H1 (cell line): ENCODE data around the gene CHRNA9. TPM values are rescaled to one million over a fixed set of nuclear protein-coding genes. Genes with fewer than 3 reads are reported as not detected.

Experiments
- EP300 ChIP-seq, 2 experiments: IDR thresholded peaks; 1 replicate in 1 of 2; 2 replicates in 1 of 2; pipeline ENCODE4 v1.6.1; 2011 to 2012; ENCODE audit warnings: low read depth in 2 of 2, low read length in 2 of 2, mild to moderate bottlenecking in 2 of 2, borderline replicate concordance in 1 of 2, inconsistent platforms in 1 of 2, moderate library complexity in 1 of 2
- HDAC2 ChIP-seq, 2 experiments: fragments of 300-600 bp in 1 of 2; sonication (generic) in 1 of 2; IDR thresholded peaks; 2 replicates each; pipeline ENCODE4 v1.6.1; 2011 to 2012; ENCODE audit warnings: low read depth in 2 of 2, low read length in 2 of 2, mild to moderate bottlenecking in 2 of 2, moderate library complexity in 2 of 2, borderline replicate concordance in 1 of 2, inconsistent platforms in 1 of 2
- HDAC6 ChIP-seq: IDR thresholded peaks from one replicate; pipeline ENCODE4 v1.7.1; 2012; ENCODE audit warnings: low read depth, mild to moderate bottlenecking, inconsistent platforms, low read length, moderate library complexity
- POLR2AphosphoS5 ChIP-seq: IDR thresholded peaks from 2 replicates; pipeline ENCODE4 v1.6.1; 2011; ENCODE audit warnings: low read depth, low read length
- SIRT6 ChIP-seq: IDR thresholded peaks from one replicate; pipeline ENCODE4 v1.7.1; 2012; ENCODE audit warnings: low read length, inconsistent platforms
- SP4 ChIP-seq: IDR thresholded peaks from 2 replicates; pipeline ENCODE4 v1.6.1; 2012; ENCODE audit warnings: low read length, inconsistent platforms
- SUZ12 ChIP-seq: fragments of 200-600 bp; sonication (generic); IDR thresholded peaks from 2 replicates; pipeline ENCODE4 v1.6.1; 2012; ENCODE audit warnings: mild to moderate bottlenecking, inconsistent platforms, low read length, moderate library complexity, mixed read lengths
- TEAD4 ChIP-seq: IDR thresholded peaks from 2 replicates; pipeline ENCODE4 v1.6.1; 2012; ENCODE audit warnings: low read depth, low read length, inconsistent platforms, mixed read lengths
- polyA plus RNA-seq, 7 experiments: library from polyadenylated mRNA; depleted of rRNA in 3 of 7; stranded (reverse) in 5 of 7; unstranded in 2 of 7; fragments of >200 nt in 5 of 7; fragments of 200-250 nt in 2 of 7; gene quantifications; 1 replicate in 5 of 7; 2 replicates in 1 of 7; 4 replicates in 1 of 7; pipeline versions ENCODE4 v1.2.1 to v1.2.3, GENCODE V29; 2011 to 2013; ENCODE audit warnings: missing spikeins in 2 of 7, mixed read lengths in 2 of 7
- total RNA-seq: library from RNA; stranded (reverse); fragmentation: NEBNext Ultra II Directional; extraction: Animal tissue kit (Norgen Biotek cat#: 25700); gene quantifications from 2 replicates; pipeline ENCODE4 v1.2.1, GENCODE V29; 2021
- TF ChIP-seq, protein P1 (sequence below): IDR thresholded peaks from 2 replicates; pipeline ENCODE4 v1.6.1; 2011; ENCODE audit warnings: low read depth, mild to moderate bottlenecking, low read length; ENCODE audit not compliant: insufficient read depth

Gene CHRNA9
- total and polyA plus RNA-seq, 2 of the 8 experiments (the other 6 are each of a cell fraction or from before 2014, with no cell fraction given) = 1.4 to 3.3 TPM

DNA sequence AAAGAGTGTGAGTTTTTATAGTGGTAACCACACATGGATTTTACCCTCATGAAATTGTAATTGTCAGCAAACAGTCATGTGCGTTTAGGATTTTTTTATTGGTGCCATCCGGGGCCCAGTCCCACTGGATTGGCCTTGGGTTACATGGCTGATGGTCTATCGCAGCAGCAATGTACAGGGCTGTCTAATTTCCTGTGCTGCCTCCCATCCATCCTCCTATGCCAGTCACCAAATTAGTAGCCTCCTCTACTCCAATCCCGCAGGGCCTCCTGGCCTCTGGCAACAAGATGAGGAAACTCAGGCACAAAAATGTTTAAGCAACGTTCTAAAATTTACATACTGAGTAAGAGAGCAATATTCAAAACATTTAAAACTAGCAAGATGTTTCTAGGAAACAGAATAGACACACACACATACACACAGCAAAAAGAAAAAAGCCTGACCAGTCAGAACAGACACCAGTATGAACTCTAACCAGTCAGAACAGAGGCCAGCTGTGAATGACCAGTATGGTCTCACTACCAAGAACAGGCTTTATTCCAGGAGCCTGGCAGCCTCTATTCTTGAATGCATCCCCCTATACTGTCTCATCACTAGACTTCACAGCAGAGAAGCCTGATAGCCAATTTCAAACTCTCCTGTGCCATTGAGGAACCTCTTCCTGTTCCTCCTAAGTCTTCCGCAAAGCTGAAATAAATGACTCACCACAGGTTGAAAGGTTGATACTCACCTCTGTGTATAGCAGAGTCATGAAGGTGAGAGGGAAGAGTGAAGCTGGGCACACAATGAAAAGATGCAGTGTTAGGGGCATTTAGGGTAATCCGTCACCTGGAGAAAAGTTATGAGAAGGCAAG, 42.6 kb downstream of the CHRNA9 start (continued):
- TF ChIP-seq SP4 = no peak
- TF ChIP-seq TEAD4 = no peak
- TF ChIP-seq, protein P1, sequence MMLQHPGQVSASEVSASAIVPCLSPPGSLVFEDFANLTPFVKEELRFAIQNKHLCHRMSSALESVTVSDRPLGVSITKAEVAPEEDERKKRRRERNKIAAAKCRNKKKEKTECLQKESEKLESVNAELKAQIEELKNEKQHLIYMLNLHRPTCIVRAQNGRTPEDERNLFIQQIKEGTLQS = no peak
- no peak for TF ChIP-seq HDAC6
- TF ChIP-seq SIRT6 = no peak
- no peak for TF ChIP-seq SUZ12
- TF ChIP-seq EP300 (IDR thresholded peaks at IDR 0.05; ENCODE audit: borderline replicate concordance in 1 of 2, low read depth in 2 of 2, low read length in 2 of 2) = no peak
- TF ChIP-seq HDAC2 (IDR thresholded peaks at IDR 0.05; ENCODE audit: borderline replicate concordance in 1 of 2, low read depth in 2 of 2, low read length in 2 of 2) = no peak
- no peak for TF ChIP-seq POLR2AphosphoS5
